ENCODE results near the gene SETD6.
A peak's percentile ranks its signal among the peaks of the same experiment; 100 is the strongest.

The SETD6 gene, protein sequence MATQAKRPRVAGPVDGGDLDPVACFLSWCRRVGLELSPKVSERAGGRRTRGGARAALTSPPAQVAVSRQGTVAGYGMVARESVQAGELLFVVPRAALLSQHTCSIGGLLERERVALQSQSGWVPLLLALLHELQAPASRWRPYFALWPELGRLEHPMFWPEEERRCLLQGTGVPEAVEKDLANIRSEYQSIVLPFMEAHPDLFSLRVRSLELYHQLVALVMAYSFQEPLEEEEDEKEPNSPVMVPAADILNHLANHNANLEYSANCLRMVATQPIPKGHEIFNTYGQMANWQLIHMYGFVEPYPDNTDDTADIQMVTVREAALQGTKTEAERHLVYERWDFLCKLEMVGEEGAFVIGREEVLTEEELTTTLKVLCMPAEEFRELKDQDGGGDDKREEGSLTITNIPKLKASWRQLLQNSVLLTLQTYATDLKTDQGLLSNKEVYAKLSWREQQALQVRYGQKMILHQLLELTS

GRCh38 chr16:58515125-58515870 lies at the start of gene SETD6:
SETD6 (plus strand) TSS chr16:58515517; CDS start chr16:58515538, 21 bp downstream.
- FAIRE-seq (no peak), DNase-seq (ENCODE audit: insufficient read length, low spot score) (peak; percentile 48)
- peak; percentile 42 for TF ChIP-seq POLR2A (IDR thresholded peaks at IDR 0.05; ENCODE audit: low read depth, low read length)

DNA sequence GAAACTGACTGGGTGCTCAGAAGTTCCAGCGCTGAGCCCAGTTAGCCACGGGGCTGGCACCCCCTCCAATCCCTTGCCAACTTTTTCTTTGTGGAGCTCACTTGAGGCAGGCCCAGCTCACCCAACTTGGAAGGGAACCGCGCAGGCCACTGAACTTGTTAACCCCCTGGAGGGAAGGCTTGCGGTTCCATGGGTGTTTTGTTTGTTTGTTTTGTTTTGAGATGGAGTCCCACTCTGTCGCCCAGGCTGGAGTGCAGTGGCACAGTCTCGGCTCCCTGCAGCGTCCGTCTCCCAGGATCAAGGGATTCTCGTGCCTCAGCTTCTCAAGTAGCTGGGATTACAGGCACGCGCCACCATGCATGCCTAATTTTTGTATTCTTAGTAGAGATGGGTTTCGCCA lies 49.5 kb upstream of the SETD6 start:
- no peak for TF ChIP-seq POLR2A (IDR thresholded peaks at IDR 0.05; ENCODE audit: low read depth, low read length)
- FAIRE-seq (no peak), DNase-seq (ENCODE audit: insufficient read length, low spot score) (no peak)

GRCh38 chr16:58466396-58466795 lies 48.9 kb upstream of the SETD6 start:
- TF ChIP-seq POLR2A (IDR thresholded peaks at IDR 0.05; ENCODE audit: low read depth, low read length) = no peak
- FAIRE-seq (no peak), DNase-seq (ENCODE audit: insufficient read length, low spot score) (no peak)

GRCh38 chr16:58467905-58468304 lies 47.4 kb upstream of the SETD6 start:
- no peak for TF ChIP-seq POLR2A (IDR thresholded peaks at IDR 0.05; ENCODE audit: low read depth, low read length)
- FAIRE-seq (no peak), DNase-seq (ENCODE audit: insufficient read length, low spot score) (no peak)

DNA sequence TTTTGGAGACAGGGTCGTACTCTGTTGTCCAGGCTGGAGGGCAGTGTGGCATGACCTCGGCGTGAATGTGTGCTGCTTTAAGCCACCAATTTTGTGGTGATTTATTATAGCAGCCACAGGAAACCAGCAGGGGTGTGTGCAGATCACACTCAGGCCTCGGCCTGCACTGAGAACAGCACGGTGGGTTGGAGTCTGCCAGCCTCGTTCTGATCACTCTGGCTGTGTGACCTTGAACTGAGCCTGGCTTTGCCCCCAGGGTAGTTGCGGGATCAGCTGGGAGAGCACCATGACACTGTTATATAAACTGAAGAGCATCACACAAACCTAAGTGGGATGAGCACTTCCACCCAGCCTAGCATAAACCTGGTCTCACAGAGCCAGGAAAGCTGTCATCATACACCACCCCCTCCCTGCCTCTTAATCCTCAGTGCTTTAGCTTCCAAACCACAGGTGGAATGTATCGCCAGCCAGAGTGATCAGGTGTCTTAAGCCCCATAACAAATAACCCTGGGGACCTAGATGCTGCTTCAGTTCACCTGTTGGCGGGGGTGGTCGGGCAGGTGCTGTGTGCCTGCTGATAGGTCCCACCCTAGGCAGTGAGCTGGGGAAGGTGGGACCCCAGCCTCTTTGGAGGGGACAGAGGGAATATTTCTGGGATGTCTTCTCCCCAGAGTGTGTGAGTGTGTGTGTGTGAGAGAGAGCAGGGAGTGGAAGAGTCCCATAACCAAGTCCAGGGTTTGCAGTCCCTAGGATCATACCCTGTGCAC lies 43.9 kb upstream of the SETD6 start:
- no peak for FAIRE-seq
- no peak for TF ChIP-seq POLR2A (IDR thresholded peaks at IDR 0.05; ENCODE audit: low read depth, low read length)
- no peak for DNase-seq (ENCODE audit: insufficient read length, low spot score)

DNA sequence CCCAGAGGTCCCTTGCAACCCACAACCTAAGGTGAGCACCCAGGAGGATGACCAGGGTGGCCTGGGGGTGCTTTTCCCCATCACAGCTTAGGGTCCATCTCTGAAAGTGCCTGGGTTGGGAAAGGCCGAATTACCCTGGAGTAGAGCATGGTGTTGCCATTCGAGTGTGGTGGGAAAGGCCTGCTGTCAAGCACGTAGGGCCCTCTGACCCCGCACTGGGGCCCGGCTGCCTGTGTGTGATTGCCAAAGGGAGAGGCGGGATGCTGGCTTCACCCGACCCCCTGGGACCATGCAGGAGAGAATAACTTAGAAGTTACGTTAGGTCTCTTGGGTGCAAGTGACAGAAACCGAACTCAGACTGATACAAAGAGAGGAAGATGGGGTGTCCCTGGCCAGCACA lies 43.1 kb upstream of the SETD6 start:
- no peak for TF ChIP-seq POLR2A (IDR thresholded peaks at IDR 0.05; ENCODE audit: low read depth, low read length)
- DNase-seq (ENCODE audit: insufficient read length, low spot score) = no peak
- FAIRE-seq = no peak

DNA sequence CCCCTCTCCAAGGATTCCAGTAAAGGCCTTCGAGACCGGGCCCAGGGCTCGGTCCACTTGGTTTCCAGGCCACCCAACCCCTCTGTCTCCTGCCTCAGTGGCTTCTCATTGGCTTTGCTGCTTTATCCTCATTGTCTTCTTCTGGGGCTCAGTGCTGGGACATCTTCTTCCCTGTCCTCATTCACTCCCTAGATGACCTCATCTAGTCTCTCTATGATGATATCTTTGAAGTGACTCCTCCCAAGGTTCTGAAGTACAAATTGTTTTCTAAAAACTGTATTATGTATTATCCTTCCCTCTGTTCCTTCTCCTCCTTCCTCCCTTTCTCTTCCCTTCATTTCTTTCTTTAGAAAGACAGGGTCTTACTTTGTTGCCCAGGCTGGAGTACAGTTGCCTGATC lies 42.5 kb upstream of the SETD6 start:
- DNase-seq (ENCODE audit: insufficient read length, low spot score) (no peak), FAIRE-seq (no peak)
- no peak for TF ChIP-seq POLR2A (IDR thresholded peaks at IDR 0.05; ENCODE audit: low read depth, low read length)

GRCh38 chr16:58474296-58474695 lies 41.0 kb upstream of the SETD6 start:
- TF ChIP-seq POLR2A (IDR thresholded peaks at IDR 0.05; ENCODE audit: low read depth, low read length) = no peak

DNA sequence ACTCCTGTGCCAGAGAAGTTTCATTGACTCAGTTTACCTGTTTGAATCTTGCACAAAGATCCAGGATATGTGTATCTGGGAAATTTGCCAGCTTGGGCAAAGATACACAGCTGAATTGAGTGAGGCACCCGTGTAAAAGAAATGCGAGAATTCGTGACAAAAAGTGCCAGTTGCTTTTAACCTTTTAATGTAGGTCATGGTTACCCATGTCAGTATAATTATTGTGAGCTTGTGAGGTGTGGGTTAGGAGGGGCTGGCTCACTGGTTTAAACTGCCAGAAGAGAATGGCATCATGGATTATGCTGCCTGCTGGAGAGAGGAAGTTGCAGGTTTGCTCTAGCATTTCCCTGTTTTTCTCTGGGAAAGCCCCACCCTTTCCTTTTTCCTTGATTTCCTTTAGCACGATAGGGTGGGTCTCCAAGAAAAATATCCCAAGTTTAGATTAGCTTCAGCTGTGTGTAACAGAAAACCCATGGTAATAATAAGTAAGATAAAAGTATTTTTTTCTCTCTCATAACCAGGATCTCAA lies 40.2 kb upstream of the SETD6 start:
- TF ChIP-seq POLR2A (IDR thresholded peaks at IDR 0.05; ENCODE audit: low read depth, low read length) = no peak
- DNase-seq (ENCODE audit: insufficient read length, low spot score) (no peak), FAIRE-seq (no peak)

More at GRCh38 chr16:58474296-58474695, 41.0 kb upstream of the SETD6 start:
- no peak for FAIRE-seq
- DNase-seq (ENCODE audit: insufficient read length, low spot score) = no peak

GRCh38 chr16:58476791-58477190 lies 38.5 kb upstream of the SETD6 start:
- FAIRE-seq = no peak
- no peak for DNase-seq (ENCODE audit: insufficient read length, low spot score)
- no peak for TF ChIP-seq POLR2A (IDR thresholded peaks at IDR 0.05; ENCODE audit: low read depth, low read length)

- DNase-seq (ENCODE audit: insufficient read length, low spot score) (no peak), FAIRE-seq (no peak)
- TF ChIP-seq POLR2A (IDR thresholded peaks at IDR 0.05; ENCODE audit: low read depth, low read length) = no peak
Observed at GRCh38 chr16:58478427-58478826, 36.9 kb upstream of the SETD6 start.

GRCh38 chr16:58481226-58481869 lies 34.0 kb upstream of the SETD6 start:
- FAIRE-seq = no peak
- no peak for TF ChIP-seq POLR2A (IDR thresholded peaks at IDR 0.05; ENCODE audit: low read depth, low read length)
- no peak for DNase-seq (ENCODE audit: insufficient read length, low spot score)

DNA sequence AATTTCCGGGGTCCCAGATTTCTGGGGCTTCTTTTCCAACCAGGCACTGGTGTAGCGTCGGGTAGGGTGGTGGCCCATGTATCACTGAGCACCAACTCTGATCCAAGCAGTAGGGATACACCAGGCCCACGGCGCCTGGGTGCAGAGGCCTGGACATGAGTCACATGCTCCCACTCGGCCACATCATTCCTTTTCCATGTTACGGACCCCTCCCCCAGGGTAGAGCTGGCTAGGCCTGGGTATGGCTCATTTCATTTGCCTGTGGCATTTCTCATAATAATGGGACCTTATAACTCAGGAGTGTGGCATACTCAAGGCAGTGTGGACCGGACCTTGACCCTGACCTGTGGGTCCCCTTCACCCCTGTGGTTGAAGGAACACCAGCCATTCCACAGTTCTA lies 33.4 kb upstream of the SETD6 start:
- TF ChIP-seq POLR2A (IDR thresholded peaks at IDR 0.05; ENCODE audit: low read depth, low read length) = no peak
- DNase-seq (ENCODE audit: insufficient read length, low spot score) (no peak), FAIRE-seq (no peak)
